Fibroblast of lung (primary cell): ENCODE data around the gene ABCC10.

Source experiments
- EZH2 ChIP-seq: IDR thresholded peaks from 2 replicates; pipeline ENCODE4 v1.5.1; 2012; ENCODE audit warnings: low read length, control low read depth, mild to moderate bottlenecking; ENCODE audit errors: missing control alignments
- TF ChIP-seq, protein P1 (sequence below), 2 donors: IDR thresholded peaks in 1 of 2; conservative IDR thresholded peaks in 1 of 2; 1 replicate in 1 of 2; 2 replicates in 1 of 2; pipeline ENCODE4 v1.5.1; 2011 to 2012; ENCODE audit warnings: low read length in 2 of 2, control low read depth in 1 of 2, inconsistent platforms in 1 of 2, low read depth in 1 of 2, mild to moderate bottlenecking in 1 of 2

DNA sequence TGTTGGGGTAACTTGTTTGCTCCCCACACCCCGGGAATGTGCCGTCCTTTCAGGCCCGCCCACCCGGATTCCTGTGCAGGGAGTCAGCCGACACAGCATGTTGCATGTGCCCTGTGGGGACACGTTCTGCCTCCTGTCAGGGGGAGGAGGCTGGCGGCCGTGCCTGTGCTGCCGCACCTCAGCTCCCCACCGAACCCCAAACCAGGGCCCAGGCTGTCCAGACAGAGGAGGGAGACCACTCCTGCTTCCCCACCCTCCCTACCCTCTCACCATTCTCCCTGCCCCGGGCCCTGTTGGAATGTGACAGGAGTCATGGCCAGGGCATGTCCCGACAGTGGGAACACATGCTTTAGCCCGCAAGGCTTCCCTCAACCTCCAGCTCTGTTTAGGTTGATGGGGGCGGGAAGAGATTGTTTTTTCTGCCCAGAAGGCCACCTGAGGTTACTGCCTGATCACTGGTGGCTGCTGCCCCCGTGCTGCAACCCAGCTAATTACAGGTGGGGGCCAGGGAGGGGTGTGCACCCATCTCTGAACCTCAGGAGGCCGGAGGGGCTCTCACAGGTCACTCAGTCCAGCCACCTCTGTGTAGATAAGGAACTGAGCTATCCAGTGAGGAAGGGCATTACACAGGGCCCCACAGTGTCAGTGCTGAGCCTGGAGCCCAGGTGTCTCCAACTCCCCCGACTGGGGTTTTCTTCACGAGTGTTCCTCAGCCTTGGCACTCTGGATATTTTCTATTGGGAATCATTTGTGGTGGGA is 69.2 kb downstream of the ABCC10 start:
- TF ChIP-seq EZH2: no peak
- TF ChIP-seq, protein P1, sequence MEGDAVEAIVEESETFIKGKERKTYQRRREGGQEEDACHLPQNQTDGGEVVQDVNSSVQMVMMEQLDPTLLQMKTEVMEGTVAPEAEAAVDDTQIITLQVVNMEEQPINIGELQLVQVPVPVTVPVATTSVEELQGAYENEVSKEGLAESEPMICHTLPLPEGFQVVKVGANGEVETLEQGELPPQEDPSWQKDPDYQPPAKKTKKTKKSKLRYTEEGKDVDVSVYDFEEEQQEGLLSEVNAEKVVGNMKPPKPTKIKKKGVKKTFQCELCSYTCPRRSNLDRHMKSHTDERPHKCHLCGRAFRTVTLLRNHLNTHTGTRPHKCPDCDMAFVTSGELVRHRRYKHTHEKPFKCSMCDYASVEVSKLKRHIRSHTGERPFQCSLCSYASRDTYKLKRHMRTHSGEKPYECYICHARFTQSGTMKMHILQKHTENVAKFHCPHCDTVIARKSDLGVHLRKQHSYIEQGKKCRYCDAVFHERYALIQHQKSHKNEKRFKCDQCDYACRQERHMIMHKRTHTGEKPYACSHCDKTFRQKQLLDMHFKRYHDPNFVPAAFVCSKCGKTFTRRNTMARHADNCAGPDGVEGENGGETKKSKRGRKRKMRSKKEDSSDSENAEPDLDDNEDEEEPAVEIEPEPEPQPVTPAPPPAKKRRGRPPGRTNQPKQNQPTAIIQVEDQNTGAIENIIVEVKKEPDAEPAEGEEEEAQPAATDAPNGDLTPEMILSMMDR (conservative IDR thresholded peaks at IDR 0.05 in 1 of 2, IDR thresholded peaks at IDR 0.05 in 1 of 2; ENCODE audit: low read depth in 1 of 2, low read length in 2 of 2): peak; percentile 40 to 59
